Fibroblast of the conjunctiva (primary cell): Measurements from ENCODE around the gene BACH2.

Experiments used
- DNase-seq: peaks from one replicate; pipeline ENCODE4 v3.0.0-alpha.2; 2010; ENCODE audit warnings: low read depth

The BACH2 gene

GRCh38 chr6:90237350-90237990 is 59.2 kb downstream of the BACH2 start:
- no peak for DNase-seq

- no peak for DNase-seq
These were observed 62.6 kb downstream of the BACH2 start for GRCh38 chr6:90233994-90234393.

- DNase-seq, result no peak
These were observed 63.4 kb downstream of the BACH2 start for GRCh38 chr6:90233213-90233612.

GRCh38 chr6:90231798-90232197 is 64.8 kb downstream of the BACH2 start:
- no peak for DNase-seq

DNA sequence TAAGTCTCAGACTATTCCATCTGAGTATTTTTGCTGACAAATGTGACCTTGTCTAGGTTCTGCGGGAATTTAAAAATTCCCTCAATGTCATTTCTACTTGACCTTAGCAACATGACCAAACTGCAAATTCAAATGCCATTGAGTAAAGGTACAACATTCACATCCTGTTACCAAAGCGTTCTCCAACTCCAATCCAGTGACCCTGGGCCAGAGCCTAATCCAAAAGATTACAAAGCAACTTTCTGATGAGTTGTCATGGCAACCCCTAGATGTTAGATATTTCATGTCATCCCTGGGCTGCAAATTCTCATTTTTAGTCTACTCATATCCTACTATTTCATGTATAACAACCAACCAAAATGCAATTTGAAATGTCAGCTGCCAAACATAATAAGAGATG is 65.3 kb downstream of the BACH2 start:
- no peak for DNase-seq

DNA sequence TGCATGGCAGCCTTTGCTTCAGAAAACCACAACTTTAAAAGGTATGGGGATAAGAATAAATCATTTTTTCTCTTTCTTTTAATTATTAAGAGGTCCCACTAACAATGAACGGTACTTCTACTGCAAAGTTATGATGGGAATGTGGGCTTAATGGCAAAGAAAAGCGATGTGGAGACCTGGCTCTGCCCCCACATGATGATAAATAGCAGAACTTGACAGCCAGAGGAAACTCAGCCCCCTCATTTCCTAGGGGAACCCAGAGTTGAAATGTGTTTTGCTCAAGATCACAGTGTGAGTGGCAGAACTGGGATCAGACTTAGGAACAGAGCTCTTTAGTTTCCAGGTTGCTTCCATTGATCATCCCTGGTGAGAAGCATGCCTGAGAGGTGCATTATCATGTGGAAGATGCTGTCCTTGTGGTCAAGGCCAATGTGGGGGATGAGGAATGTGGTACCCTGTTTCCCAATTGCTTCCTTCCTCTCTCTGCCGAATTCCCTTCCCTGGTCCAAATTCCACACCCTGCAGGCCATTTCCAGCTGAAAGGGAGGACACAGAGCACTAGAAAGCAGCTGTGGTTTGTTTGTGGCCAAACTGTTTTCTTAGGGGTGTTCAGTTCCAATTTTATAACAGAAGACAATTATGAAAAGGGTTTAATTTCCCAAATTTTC is 66.0 kb downstream of the BACH2 start:
- DNase-seq, result no peak

DNA sequence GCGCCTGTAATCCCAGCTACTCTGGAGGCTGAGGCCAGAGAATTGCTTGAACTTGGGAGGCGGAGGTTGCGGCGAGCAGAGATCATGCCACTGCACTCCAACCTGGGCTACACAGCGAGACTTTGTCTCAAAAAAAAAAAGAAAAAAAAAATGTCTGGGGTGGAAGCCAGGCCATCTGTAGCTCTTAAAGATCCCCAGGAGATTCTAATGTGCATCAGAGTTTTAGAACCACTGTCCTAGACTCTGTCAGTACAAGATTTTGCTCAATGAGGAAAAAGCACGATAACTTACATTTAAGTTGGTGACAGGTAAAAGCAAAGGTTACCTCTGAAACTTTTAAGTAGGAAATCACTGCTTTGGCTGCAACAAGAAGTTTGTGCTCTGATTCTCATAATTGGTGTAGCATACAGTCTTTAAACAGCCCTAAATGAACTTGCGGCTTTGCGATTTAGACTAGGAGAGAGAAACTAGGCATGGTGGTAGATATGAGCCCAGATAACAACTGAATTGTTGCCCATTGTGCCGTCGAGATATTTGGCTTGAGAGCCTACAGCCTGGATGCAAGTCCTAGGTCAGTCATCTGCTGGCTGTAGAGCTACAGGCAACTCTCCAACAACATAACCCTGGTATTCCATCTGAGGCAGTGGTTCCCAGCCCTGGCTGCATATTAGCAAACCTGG is 67.2 kb downstream of the BACH2 start:
- DNase-seq, result no peak

DNA sequence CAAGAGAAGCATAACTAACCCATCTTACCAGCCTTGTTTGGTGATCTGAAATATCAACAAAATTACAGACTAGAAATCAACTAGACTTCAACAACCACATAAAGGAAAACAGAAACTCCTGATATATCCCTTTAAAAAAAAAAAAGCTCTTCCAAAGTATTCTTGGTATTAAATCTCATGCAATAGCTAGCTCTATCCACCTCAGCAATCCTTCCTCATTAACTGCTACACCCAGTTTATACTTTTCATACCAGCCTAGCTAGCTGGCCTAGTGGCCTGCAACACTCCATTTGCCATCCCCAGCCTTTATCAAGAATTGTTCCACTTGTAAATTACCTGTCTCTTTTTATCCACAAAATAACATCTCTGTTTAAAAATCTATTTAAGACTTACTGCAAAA is 69.0 kb downstream of the BACH2 start:
- no peak for DNase-seq

DNA sequence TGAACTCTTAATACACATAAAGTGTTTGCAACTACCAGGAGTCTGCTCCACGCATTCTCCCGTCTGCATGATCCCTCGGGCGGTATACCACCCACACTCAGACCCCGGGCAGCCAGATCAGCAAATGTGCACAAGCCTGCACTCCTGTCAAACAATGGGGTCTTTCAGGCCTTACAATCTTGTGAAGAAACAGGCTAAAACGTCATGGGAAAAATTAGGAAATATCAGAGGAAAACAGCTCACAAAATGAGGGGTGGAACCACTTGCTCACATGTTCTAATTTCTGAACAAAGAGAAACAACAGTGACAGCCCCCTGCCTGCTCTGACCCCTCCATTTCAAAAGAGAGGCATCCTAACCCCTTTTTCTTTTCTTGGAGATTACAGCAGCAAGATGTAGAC is 69.4 kb downstream of the BACH2 start:
- DNase-seq, result no peak

GRCh38 chr6:90226257-90226656 is 70.4 kb downstream of the BACH2 start:
- DNase-seq, result no peak

DNA sequence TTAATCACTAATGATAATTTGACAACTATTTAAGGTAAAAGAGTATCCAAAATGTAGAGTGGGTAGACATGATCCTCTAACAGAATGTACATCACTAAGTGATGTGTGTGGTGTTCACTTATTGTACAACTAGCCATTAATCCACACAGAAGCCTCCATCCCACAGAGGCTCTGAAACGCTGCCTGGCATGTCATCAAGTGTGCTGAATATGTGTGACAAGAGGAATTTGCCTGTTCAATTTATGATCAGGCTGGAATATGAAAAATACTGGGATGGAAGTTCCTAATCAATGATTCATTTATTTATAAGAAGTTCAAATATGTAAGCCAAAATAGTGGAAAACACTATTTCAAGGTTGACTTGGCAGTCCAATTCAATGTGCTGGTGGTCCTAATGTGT is 72.4 kb downstream of the BACH2 start:
- no peak for DNase-seq

- DNase-seq, result no peak
These were observed 73.9 kb downstream of the BACH2 start for GRCh38 chr6:90222724-90223198.

GRCh38 chr6:90222008-90222407 is 74.6 kb downstream of the BACH2 start:
- no peak for DNase-seq

- no peak for DNase-seq
These were observed 75.2 kb downstream of the BACH2 start for GRCh38 chr6:90221403-90221802.

- no peak for DNase-seq
These were observed 76.4 kb downstream of the BACH2 start for GRCh38 chr6:90220273-90220672.

DNA sequence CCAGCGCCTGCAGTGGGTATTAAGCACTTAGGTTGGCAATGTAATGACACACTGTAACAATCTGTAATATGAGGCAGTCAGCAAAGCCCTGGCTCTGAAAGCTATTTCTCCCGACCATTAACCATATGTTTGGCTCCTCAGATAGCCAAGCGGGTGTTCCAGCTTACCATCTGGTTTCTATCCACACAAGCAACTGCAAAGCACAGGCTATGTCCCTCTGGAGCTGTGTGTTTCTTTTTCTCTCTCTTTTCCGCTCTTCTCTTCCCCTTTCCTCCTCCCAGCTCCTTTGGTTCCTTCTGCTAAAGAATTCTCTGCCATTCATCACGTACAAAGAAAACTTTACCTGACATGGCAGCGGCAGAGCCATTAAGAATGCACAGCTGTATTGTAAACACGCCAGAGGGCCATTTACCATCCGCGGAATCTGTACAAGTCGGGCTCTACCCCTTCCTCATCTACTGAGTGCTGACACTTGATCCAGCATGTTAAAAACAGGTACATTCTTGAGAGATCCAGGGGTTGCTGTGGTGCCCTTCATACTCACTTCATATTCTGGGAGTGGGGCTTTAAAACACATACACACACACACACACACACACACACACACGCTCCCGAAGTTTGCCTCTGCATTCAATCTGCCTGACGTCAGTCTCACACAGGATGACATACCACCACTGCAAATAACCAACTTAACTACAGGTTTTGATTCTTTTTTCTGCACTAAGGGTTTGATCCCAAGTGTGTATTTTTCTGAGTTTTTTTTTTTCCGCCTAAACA is 77.2 kb downstream of the BACH2 start:
- peak; percentile 94 for DNase-seq

- DNase-seq, result no peak
These were observed 77.8 kb downstream of the BACH2 start for GRCh38 chr6:90218959-90219208.

GRCh38 chr6:90217506-90218127 is 79.0 kb downstream of the BACH2 start:
- peak; percentile 49 for DNase-seq

DNA sequence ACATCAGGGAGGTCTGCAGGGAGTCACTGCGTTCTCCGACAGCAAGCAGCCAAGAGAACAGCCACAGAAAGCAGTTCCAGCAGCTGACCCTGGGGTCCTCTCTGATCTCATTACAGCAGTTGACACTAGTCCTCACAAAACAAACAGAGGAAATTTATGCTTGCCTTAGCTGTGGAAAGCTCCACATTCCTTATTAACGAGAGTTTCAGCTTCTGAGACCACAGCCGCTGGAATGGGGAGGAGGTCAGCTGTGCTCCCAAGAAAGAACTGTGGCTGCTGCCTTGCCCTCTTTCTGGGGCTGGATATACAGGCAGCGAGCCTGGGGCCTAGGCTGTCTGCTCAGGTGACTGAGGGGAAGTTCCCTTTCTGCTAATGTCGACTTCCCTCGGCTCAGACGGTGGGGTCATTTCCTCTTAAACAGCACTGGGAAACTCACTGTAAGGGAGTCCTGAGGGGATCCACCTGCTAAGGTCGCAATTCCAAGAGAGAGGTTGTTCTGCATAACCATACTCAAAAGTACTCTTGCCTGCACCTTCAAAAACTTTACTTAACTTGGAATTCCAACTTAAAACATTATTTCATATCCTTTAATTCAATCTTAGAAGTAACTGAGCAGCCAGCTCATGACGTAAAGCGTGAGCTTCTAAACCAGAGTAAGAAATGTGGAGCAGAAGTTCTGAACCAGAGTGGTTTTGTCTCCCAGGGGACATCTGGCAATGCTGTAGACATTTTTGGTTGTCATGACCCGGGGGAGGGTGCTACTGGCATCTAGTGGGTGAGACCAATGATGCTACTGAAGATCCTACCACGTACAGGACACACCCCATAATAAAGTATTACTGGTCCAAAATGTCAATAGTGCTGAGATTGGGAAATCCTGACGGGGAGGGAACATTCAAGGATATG is 80.3 kb downstream of the BACH2 start:
- DNase-seq, result no peak

GRCh38 chr6:90214966-90215365 is 81.7 kb downstream of the BACH2 start:
- DNase-seq, result no peak

- no peak for DNase-seq
These were observed 82.2 kb downstream of the BACH2 start for GRCh38 chr6:90214461-90214860.
